ENCODE results near the gene INTS14.

Gene INTS14

GRCh38 chr15:65530318-65531111, 80.4 kb downstream of the INTS14 start, which contains the start of gene HACD3:
TSS of gene HACD3 (plus strand) at chr15:65530463. CDS start at chr15:65530632, 169 bp downstream.
- DNase-seq (ENCODE audit: low spot score), result peak; percentile 88

GRCh38 chr15:65529762-65530317, 81.1 kb downstream of the INTS14 start:
- DNase-seq (ENCODE audit: low spot score), result no peak
